ENCODE measurements around the gene RRP36. TPM values are rescaled to one million over a fixed set of nuclear protein-coding genes. Genes with fewer than 3 reads are reported as not detected.
A peak's percentile ranks its signal among the peaks of the same experiment; 100 is the strongest.
"Not testable (repeated sequence)": the region's sequence is repeated elsewhere in the genome, so short reads cannot be mapped to it uniquely, and the experiment has no call there.

RRP36 gene
- total RNA-seq, 2 experiments from 2014 or later, result 63.8 to 65.6 TPM

DNA sequence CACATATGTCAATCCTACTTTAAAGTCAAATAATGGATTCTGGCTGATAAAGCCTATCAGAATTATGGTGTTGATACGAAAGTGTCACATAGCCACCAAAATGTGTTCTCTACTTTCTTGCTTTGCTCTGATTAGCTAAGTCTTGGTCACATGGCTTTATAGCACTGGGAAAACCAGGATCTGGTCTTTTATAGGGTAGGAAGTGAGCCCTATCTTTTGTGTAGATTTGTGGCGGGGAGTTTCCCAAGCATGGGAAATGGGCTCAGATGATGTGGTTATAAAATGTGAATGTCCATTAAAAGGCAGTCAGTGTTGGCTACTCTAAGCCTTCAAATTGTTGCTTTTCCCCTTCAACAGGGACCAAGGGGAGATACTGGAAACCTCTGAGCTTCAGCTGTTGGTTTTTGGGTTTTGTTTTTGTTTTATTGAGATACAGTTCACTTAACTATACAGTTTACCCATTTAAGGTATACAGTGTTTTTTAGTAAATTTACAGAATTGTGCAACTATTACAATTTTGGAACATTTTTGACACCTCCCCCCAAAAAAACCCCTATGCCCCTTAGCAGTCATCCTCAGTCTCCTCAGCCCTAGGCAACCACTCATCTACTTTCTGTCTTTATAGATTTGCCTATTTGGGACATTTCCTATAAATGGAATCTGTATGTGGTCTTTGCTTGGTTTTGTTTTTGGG lies 12.2 kb downstream of the RRP36 start:
- Mint-ChIP-seq H3K4me1 (peaks cover 5% of the 10 kb centered on the region), H3K4me3 (no peak overlapping the region), H3K27ac (no peak overlapping the region), H3K36me3 (peaks cover 18% of the 10 kb centered on the region), H3K9me3 (no peaks in the 10 kb centered on the region), H3K27me3 (no peaks in the 10 kb centered on the region)
- ATAC-seq (ENCODE audit: low read depth), result no peak
- POLR2A ChIA-PET, result interaction anchor here (0.7 kb wide), 1 partner anchor 424 kb away, joined by 3 read pairs; no protein-coding TSS in a partner anchor
- DNase-seq, result no peak

DNA sequence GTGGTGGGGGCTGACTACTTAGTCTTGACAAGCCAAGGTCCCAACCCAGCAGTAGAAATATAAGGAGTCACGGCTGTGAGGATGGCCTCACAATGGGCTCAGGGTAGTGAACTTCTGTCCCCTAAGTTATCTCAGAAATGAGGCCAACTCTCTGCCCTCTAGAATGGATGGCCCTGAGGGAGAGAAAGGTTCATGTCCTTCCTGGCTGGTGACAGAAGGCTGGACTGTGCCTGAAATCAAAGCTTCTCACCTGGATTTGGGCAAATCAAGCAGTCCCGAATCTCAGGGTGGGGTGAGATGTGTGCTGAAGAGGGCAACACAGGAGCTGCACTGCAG lies 12.7 kb downstream of the RRP36 start:
- Mint-ChIP-seq H3K9me3 (no peaks in the 10 kb centered on the region), H3K4me1 (peaks cover 5% of the 10 kb centered on the region), H3K27ac (no peak overlapping the region), H3K4me3 (no peak overlapping the region), H3K27me3 (no peaks in the 10 kb centered on the region), H3K36me3 (peaks cover 18% of the 10 kb centered on the region)
- ATAC-seq (ENCODE audit: low read depth) (no peak), DNase-seq (no peak)
- POLR2A ChIA-PET, result interaction anchor here (1.8 kb wide), 1 partner anchor 13 kb away, joined by 5 read pairs; the partner anchor contains the start of gene RRP36

DNA sequence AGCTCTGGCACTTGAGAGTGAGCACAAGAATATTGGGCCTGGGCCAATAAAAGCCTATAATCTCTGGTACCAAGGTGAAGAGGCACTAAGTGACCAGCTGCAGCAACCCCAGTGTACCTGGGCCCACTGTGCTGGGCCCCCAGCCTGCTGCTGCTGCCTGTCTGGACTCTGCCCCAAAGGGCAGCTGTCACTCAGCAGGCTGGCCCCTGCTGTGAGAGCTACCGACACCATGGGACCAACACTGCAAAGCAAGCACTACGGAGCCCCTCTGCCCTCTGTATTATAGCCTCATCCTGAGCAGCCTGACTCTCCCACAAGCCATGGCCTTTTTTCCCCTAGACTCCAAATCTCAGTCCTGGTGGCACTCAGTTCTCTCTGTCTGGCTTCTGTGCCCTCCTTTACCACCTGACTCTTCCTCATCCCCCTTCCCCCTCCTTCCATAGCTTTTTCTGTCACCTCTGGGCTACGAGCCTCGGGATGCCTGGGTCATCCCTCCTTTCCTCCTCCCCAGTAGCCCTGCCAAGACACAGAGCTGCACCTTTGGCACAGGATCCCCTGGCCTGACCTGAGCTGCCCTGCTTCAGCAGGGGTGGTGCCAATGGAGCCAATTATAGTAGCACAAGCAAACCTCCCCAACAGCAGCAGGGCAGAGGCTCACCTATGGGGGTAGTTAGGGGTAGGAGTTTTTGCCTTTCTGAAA lies 14.2 kb downstream of the RRP36 start:
- H3K36me3 Mint-ChIP-seq, result peaks cover 17% of the 10 kb centered on the region
- no peak overlapping the region for H3K27ac Mint-ChIP-seq
- POLR2A ChIA-PET, result interaction anchor here (1.8 kb wide), 1 partner anchor 14 kb away, joined by 5 read pairs; the partner anchor contains the start of gene RRP36

DNA sequence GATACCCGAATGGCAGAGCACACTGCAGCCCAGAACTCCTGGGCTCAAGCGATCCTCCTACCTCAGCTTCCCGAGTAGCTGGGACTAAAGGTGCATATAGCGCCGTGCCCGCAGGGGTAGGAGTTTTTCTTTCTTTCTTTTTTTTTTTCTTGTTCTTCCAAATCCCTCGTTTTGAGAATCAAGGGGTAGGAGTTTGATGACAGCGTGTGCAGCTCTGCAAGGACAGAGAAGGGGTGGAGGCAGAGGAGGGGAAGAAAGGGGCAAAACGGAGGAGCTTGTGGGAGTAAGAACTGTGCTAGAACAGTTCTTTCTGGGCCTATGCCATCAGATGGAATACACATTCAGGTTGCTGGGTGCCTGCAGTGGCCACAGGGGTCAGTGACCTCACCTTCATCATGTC lies 15.3 kb downstream of the RRP36 start:
- ATAC-seq (ENCODE audit: low read depth) (no peak), DNase-seq (no peak)
- POLR2A ChIA-PET, result interaction anchor here (1.5 kb wide), 1 partner anchor 17 kb away, joined by 3 read pairs; the partner anchor contains the start of gene CUL7
- H3K4me1 Mint-ChIP-seq, result peaks cover 7% of the 10 kb centered on the region
- peaks cover 15% of the 10 kb centered on the region for H3K36me3 Mint-ChIP-seq
- no peak overlapping the region for H3K4me3 Mint-ChIP-seq
- no peaks in the 10 kb centered on the region for H3K27me3 Mint-ChIP-seq
- H3K9me3 Mint-ChIP-seq, result no peaks in the 10 kb centered on the region
- peak overlapping the region; percentile 43 for H3K27ac Mint-ChIP-seq

More for the DNA sequence above, 14.2 kb downstream of the RRP36 start:
- Mint-ChIP-seq H3K27me3 (no peaks in the 10 kb centered on the region), H3K4me1 (peaks cover 8% of the 10 kb centered on the region), H3K9me3 (no peaks in the 10 kb centered on the region), H3K4me3 (no peak overlapping the region)
- DNase-seq (no peak), ATAC-seq (ENCODE audit: low read depth) (no peak)

DNA sequence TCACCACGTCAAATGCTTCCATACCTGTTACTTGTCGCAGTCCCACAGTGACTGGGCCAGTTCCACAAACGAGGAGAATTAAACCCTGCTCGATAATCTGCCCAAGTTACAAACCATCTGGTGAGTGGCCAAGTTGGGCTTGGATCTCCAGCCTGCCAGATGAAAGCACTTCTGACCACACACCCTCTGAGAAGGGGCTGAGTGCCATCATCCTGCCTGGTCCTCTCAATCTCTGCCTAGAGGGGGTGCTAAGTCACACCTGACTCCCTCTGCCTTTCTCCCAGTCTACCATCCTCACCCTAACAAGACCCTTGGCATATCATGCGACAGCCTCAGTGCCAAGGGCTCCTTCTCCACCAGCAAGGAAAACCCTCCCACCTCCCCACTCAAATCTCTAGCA lies 15.8 kb downstream of the RRP36 start:
- H3K27me3 Mint-ChIP-seq, result no peaks in the 10 kb centered on the region
- peaks cover 12% of the 10 kb centered on the region for H3K36me3 Mint-ChIP-seq
- H3K9me3 Mint-ChIP-seq, result no peaks in the 10 kb centered on the region
- POLR2A ChIA-PET, result interaction anchor here (0.8 to 1.5 kb wide), 2 partner anchors 16 kb away, joined by 3 read pairs; partner anchors contain the start of genes CUL7 and RRP36
- ATAC-seq (ENCODE audit: low read depth) (no peak), DNase-seq (no peak)
- H3K4me3 Mint-ChIP-seq, result no peak overlapping the region
- peak overlapping the region; percentile 43 for H3K27ac Mint-ChIP-seq
- peaks cover 6% of the 10 kb centered on the region for H3K4me1 Mint-ChIP-seq

DNA sequence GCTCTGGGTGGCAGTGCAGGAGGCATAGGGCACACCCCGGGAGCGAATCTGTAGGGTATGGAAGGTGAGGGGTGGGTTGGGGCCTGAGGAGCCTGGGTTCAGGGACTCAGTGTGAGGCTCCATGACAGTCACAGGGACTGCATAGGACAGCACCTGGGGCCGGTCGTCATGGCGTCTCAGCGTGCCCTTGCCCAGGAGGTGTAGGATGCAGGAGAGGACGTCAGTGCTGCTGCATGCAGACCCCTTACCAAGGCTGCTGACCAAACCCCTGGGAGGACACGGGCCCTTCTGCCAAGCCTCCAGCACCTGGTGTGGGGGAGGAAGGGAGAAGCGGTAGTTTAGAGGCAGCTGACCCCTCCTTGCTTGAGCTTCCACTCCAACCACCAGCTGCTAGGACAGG lies 16.3 kb downstream of the RRP36 start:
- H3K27me3 Mint-ChIP-seq, result no peaks in the 10 kb centered on the region
- peaks cover 12% of the 10 kb centered on the region for H3K36me3 Mint-ChIP-seq
- H3K4me1 Mint-ChIP-seq, result peaks cover 6% of the 10 kb centered on the region
- H3K27ac Mint-ChIP-seq, result no peak overlapping the region
- ATAC-seq (ENCODE audit: low read depth) (no peak), DNase-seq (no peak)
- no peak overlapping the region for H3K4me3 Mint-ChIP-seq
- no peaks in the 10 kb centered on the region for H3K9me3 Mint-ChIP-seq
- POLR2A ChIA-PET, result interaction anchor here (0.8 to 1.5 kb wide), 2 partner anchors 16 to 17 kb away, joined by 3 read pairs; partner anchors contain the start of genes CUL7 and RRP36

DNA sequence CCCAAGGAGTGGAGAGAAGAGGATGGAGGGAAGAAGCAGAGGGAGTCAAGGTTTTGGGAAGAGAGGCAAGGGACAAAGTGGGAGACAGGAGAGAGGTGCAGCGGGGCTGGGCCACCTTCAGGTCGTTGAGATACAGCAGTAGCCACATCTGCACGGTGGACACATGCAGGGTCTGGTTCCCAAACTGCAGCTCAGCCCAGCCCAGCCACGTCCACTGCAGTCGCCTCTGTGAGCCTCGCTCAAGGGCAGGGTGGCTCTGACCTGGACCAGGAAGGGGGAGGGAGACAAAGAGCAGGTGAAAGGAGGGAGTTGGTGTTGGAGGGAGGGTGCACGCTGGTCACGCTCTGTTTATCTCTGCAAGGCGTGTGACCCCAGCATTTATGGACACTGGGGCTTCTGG lies 17.3 kb downstream of the RRP36 start:
- H3K27me3 Mint-ChIP-seq, result no peaks in the 10 kb centered on the region
- H3K27ac Mint-ChIP-seq, result no peak overlapping the region
- POLR2A ChIA-PET, result interaction anchor here (1.0 kb wide), 1 partner anchor 15 kb away, joined by 3 read pairs; the partner anchor contains the start of gene CUL7
- H3K36me3 Mint-ChIP-seq, result peaks cover 8% of the 10 kb centered on the region
- peaks cover 3% of the 10 kb centered on the region for H3K4me1 Mint-ChIP-seq
- DNase-seq (no peak), ATAC-seq (ENCODE audit: low read depth) (no peak)
- H3K9me3 Mint-ChIP-seq, result no peaks in the 10 kb centered on the region
- H3K4me3 Mint-ChIP-seq, result no peak overlapping the region

DNA sequence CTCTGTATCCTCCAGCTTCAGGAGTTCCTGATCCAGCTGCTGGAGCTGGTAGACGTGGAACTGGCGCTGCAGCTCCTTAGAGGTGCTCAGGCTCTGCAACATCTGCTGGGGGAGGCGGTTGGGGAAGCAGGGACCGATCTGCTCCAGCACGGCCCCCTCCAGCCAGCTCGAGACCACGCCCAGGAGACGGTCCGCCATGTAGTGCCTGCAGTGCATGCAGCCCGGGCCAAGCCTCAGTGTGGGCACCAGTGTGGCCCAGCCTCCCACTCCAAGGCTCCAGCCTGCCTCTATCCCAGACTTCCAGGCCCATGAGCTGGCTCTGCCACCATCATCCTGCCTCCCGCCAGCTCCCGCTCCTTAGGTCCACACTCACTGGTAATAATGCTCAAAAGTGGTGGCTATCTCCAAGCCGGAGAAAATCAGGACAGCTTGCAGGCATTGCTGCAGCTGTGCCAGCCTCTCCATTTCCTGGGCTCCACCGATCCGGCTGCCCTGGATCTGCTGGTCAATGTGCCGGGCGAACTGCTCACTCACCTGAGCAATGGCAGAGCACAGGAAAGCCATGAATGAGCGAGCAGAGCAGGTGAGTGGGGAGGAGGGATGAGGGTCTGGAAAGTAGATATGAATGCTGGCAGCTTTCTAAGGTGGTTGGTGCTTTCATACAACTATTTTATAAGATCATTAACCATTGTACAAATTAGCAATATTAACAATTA lies 19.3 kb downstream of the RRP36 start:
- POLR2A ChIA-PET, result interaction anchor here (0.5 to 1.2 kb wide), 2 partner anchors 19 to 251 kb away, joined by 3 read pairs; partner anchors contain the start of genes KLC4 and MRPL2
- H3K36me3 Mint-ChIP-seq, result peaks cover 8% of the 10 kb centered on the region
- H3K4me1 Mint-ChIP-seq, result peaks cover 3% of the 10 kb centered on the region
- peak overlapping the region; percentile 42 for H3K27ac Mint-ChIP-seq
- H3K9me3 Mint-ChIP-seq, result no peaks in the 10 kb centered on the region
- ATAC-seq (ENCODE audit: low read depth) (no peak), DNase-seq (no peak)
- no peak overlapping the region for H3K4me3 Mint-ChIP-seq
- H3K27me3 Mint-ChIP-seq, result no peaks in the 10 kb centered on the region

DNA sequence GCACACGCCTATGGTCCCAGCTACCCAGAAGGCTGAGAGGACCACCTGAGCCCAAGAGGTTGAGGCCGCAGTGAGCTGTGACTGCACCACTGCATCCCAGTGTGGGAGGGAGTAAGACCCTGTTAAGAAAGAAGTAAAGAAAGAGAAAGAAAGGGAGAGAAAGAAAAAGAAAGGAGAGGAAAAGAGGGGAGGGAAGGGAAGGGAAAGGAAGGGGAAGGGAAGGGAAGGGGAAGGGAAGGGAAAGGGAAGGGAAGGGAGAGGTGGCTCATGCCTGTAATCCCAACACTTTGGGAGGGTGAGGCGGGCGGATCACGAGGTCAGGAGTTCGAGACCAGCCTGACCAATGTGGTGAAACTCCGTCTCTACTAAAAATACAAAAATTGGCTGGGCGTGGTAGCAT lies 20.1 kb downstream of the RRP36 start:
- H3K4me1 Mint-ChIP-seq; H3K27ac Mint-ChIP-seq; H3K27me3 Mint-ChIP-seq; ATAC-seq (ENCODE audit: low read depth); POLR2A ChIA-PET; H3K4me3 Mint-ChIP-seq; H3K9me3 Mint-ChIP-seq; DNase-seq; H3K36me3 Mint-ChIP-seq: not testable (repeated sequence)

DNA sequence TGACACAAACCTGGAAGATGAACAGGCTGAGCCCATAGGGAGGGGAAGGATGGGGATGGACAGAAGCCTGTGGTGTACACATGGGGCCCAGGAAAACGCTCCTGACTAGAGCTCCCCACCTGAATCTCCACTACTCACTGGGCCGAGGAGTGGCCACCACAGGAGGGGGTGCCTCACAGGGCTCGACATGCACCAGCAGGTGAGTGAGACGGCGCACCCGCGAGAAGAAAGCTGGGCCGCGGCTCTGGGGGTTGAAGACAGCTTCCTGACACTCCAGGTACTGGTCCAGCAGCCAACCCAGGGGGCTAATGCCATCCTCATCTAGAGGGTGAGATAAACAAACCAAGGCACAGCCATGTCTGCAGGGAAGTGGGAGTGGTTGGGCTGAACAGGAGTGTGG lies 21.9 kb downstream of the RRP36 start:
- DNase-seq (no peak), ATAC-seq (ENCODE audit: low read depth) (no peak)
- Mint-ChIP-seq H3K27ac (no peak overlapping the region), H3K9me3 (no peaks in the 10 kb centered on the region), H3K36me3 (peaks cover 5% of the 10 kb centered on the region), H3K4me3 (no peak overlapping the region), H3K27me3 (no peaks in the 10 kb centered on the region), H3K4me1 (peaks cover 3% of the 10 kb centered on the region)
- POLR2A ChIA-PET, result interaction anchor here (2.2 kb wide), 1 partner anchor 10 kb away, joined by 6 read pairs; the partner anchor contains the start of gene CUL7

DNA sequence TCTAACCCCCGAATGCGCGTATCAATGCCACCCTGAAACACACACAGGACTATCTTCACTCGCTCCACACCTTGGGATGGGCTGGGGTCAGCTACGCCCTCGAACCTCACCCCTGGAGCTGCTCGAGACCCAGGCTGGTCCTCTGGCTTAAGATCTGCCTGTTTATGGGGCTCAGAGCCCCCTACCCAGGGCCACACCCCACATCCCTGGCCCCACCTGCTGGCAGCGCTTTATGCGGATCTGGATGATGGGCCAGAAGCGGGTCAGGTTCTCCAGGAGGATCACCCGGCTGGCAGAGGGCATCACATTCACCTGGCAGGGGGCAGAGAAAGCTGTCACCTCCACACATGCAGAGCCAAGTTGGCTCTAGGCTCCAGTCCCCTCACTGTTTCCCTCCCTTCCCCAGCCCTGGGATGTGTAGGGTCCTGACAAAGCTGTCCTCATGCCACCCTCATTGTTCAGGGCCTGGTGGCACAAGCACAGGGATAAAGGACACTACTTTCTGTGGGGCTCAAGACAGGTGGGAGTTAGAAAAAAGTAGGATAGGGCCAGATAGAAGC lies 24.0 kb downstream of the RRP36 start:
- no peak overlapping the region for H3K4me3 Mint-ChIP-seq
- H3K27ac Mint-ChIP-seq, result no peak overlapping the region
- no peaks in the 10 kb centered on the region for H3K9me3 Mint-ChIP-seq
- no peak for DNase-seq
- no peaks in the 10 kb centered on the region for H3K27me3 Mint-ChIP-seq
- H3K4me1 Mint-ChIP-seq, result peaks cover under 1% of the 10 kb centered on the region
- POLR2A ChIA-PET, result interaction anchor here (1.1 to 1.4 kb wide), 2 partner anchors 14 to 116 kb away, joined by 3 to 4 read pairs; partner anchors contain the start of genes CNPY3, KLC4 and MRPL2
- peaks cover under 1% of the 10 kb centered on the region for H3K36me3 Mint-ChIP-seq
- ATAC-seq (ENCODE audit: low read depth), result no peak

DNA sequence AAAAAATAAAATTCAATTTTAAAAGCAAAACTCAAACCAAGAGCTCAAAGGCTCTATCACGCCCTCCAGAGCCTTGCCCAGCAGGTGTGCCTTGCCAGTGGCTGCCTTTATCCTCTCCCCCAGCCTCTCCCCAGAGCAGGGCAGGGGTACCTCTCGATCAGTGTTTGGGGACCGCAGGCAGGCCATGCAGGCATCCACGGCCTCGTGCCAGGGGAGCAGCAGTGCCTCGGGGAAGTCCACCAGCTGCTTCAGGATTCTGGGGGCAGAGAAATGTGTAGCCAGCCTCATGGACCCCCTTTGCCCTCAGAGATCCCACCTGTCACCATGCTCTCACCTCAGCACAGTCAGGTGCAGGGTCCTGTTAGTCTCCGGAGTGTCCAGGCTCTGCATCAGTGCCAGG lies 26.6 kb downstream of the RRP36 start:
- peaks cover 3% of the 10 kb centered on the region for H3K36me3 Mint-ChIP-seq
- POLR2A ChIA-PET, result interaction anchor here (1.1 kb wide), 1 partner anchor 34 kb away, joined by 8 read pairs; the partner anchor contains the start of genes KLHDC3 and MEA1

DNA sequence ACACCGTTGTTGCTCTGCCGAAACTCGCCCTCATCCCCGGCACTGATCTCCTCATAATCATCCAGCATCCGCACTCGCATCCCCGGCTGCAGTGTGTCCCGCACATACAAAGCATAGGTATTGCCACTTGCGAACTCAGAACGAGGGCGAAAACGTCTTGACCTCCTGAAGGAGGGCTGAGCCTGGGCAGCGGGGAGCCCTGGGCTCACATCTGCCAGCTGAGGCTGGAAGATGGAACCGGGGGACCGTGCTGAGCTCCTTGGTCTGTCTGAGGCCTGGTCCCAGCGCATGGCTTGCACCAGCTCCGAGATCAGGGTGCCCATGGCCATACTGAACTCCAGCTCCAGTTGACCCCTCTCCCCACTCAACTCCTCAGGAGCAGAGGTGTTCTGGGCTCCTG lies 29.6 kb downstream of the RRP36 start:
- Mint-ChIP-seq H3K36me3 (peaks cover 8% of the 10 kb centered on the region), H3K4me1 (peaks cover 28% of the 10 kb centered on the region), H3K27ac (no peak overlapping the region)

More for the DNA sequence above, 26.6 kb downstream of the RRP36 start:
- DNase-seq, result no peak
- H3K27ac Mint-ChIP-seq, result no peak overlapping the region
- H3K4me1 Mint-ChIP-seq, result peaks cover 21% of the 10 kb centered on the region
- H3K9me3 Mint-ChIP-seq, result no peaks in the 10 kb centered on the region
- no peak overlapping the region for H3K4me3 Mint-ChIP-seq
- no peaks in the 10 kb centered on the region for H3K27me3 Mint-ChIP-seq
- ATAC-seq (ENCODE audit: low read depth), result no peak

More for the DNA sequence above, 29.6 kb downstream of the RRP36 start:
- Mint-ChIP-seq H3K27me3 (no peaks in the 10 kb centered on the region), H3K4me3 (no peak overlapping the region), H3K9me3 (no peaks in the 10 kb centered on the region)
- ATAC-seq (ENCODE audit: low read depth), result no peak
- POLR2A ChIA-PET, result interaction anchor here (1.1 to 1.6 kb wide), 2 partner anchors 8 to 30 kb away, joined by 3 read pairs; partner anchors contain the start of genes KLC4, MRPL2 and RRP36
- no peak for DNase-seq
